RCC 7860 (cell line): ENCODE results near the gene MYLK.
A peak's percentile ranks its signal among the peaks of the same experiment; 100 is the strongest.
"Not testable (repeated sequence)": the region's sequence is repeated elsewhere in the genome, so short reads cannot be mapped to it uniquely, and the experiment has no call there.

ENCODE experiments used
- DNase-seq: peaks from one replicate; pipeline ENCODE4 v3.0.0-alpha.2; 2015; ENCODE audit warnings: low spot score
- FAIRE-seq: peaks from 2 replicates; lab custom pipeline; 2012; peaks lifted over from hg19 to GRCh38; lab: Jason Lieb, UNC

Gene MYLK, protein sequence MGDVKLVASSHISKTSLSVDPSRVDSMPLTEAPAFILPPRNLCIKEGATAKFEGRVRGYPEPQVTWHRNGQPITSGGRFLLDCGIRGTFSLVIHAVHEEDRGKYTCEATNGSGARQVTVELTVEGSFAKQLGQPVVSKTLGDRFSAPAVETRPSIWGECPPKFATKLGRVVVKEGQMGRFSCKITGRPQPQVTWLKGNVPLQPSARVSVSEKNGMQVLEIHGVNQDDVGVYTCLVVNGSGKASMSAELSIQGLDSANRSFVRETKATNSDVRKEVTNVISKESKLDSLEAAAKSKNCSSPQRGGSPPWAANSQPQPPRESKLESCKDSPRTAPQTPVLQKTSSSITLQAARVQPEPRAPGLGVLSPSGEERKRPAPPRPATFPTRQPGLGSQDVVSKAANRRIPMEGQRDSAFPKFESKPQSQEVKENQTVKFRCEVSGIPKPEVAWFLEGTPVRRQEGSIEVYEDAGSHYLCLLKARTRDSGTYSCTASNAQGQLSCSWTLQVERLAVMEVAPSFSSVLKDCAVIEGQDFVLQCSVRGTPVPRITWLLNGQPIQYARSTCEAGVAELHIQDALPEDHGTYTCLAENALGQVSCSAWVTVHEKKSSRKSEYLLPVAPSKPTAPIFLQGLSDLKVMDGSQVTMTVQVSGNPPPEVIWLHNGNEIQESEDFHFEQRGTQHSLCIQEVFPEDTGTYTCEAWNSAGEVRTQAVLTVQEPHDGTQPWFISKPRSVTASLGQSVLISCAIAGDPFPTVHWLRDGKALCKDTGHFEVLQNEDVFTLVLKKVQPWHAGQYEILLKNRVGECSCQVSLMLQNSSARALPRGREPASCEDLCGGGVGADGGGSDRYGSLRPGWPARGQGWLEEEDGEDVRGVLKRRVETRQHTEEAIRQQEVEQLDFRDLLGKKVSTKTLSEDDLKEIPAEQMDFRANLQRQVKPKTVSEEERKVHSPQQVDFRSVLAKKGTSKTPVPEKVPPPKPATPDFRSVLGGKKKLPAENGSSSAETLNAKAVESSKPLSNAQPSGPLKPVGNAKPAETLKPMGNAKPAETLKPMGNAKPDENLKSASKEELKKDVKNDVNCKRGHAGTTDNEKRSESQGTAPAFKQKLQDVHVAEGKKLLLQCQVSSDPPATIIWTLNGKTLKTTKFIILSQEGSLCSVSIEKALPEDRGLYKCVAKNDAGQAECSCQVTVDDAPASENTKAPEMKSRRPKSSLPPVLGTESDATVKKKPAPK (N-terminal part only)

DNA sequence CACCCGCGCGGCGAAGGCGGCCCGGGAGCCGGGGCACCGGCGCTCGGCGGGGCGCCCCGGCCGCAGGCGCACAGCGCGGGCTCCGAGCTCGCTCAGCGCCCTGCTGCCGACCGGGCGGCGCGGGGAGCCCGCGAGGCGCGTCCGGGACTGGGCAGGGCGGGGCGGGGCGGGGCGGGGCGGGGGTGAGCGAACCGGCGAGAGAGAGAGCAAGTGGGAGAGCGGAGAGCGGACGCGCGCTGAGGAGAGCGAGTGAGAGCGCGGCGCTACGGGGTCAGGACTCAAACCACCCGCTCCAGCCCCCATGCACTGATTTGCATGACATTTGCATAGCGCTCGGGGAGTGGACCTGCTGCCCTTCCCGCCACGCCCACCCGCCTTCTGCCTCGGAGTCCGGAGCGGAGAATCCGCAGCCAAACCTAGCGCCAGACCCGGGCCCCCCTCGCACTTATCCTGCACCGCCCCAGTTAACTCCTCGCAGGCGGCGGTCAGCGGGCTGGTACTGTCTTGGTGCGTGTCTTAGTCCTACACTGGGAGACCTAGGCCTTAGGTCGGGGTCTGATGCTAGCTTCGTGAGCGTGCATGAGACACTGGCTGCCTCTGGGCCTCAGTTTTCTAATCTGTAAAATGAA lies at the start of gene MYLK:
MYLK (minus strand) TSS at position 130 of the 629 bp plus-strand sequence. CDS start 90,491 bp downstream, outside the sequence.
- DNase-seq, result peak; percentile 78
- FAIRE-seq, result no peak

DNA sequence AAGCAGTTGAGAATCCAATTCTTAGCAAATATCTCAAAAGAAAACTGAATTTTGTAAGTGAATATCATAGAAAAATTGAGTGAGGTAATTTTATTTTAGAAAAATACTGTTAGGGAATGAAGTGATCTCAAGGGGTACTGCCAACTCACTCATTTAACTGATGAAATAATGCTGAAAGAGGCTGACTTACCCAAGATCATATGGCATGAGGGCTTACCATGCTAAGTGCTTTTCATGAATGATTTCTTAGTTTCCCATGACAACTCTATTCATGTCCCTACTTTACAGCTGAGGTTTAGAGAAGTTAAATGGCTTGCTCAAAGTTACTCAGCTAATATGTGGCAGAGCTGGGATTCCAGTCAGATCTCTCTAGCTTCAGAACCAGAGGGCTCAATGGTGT lies 46.3 kb upstream of the MYLK start:
- DNase-seq, result no peak
- no peak for FAIRE-seq

DNA sequence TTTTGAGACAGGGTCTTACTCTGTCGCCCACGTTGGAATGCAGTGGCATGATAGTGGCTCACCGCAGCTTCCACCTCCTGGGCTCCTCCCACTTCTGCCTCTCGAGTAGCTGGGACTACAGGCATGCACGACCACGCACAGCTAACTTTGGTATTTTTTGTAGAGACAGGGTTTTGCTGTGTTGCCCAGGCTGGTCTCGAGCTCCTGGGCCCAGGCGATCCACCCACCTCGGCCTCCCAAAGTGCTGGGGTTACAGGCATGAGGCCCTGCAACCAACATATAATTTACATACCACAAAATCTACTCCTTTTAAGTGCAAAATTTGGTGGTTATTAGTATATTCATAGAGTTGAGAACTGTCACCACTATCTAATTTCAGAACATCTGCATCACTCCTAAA lies 45.2 kb upstream of the MYLK start:
- DNase-seq (no peak), FAIRE-seq (no peak)

DNA sequence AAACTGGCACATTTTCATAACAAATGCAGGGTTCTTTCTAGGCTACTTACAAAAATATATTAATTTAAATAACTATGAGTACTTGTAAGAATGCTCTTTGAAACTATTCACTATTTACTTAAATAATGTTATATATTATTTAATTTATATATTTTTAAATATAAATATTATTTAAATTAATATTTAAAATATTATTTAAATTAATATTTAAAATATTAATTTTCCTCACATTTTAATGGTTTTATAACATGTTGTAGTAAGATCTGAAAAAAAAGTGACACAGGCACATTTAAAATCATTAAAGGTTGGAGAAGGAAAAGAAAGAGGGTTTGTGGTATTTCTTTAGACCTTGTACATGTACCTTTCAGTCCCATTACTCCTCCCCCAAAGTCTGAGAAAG lies 42.3 kb upstream of the MYLK start:
- FAIRE-seq (peak; percentile 85), DNase-seq (no peak)

DNA sequence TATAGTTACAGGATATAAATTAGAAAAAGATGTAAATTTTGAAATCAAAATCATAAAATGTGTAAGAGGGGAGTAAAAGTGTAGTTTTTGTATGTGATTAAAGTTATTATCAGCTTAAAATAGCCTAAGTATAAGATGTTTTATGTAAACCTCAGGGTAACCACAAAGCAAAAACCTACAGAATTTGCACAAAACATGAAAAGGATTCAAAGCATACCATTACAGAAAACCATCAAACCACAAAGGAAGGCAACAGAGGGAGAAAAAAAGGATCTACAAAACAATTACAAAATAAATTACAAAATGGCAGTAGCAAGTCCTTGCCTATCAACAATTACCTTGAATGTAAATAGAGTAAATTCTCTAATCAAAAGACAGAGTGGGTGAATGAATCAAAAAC lies 36.7 kb upstream of the MYLK start:
- DNase-seq, result no peak
- no peak for FAIRE-seq

DNA sequence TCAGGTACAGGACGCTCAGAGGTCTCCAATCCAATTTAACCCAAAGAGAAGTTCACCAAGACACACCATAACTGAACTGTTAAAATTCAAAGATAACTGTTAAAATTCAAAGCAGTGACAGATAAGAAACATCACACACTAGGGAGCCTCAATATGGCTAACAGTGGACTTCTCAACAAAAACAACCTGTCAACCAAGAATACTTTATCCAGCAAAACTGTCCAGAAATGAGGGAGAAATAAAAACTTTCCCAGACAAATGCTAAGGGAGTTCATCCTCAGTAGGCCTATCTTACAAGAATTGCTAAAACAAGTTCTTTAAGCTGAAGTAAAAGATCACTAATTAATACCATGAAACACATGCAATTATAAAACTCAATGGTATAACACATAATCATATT lies 36.3 kb upstream of the MYLK start:
- FAIRE-seq (no peak), DNase-seq (no peak)

DNA sequence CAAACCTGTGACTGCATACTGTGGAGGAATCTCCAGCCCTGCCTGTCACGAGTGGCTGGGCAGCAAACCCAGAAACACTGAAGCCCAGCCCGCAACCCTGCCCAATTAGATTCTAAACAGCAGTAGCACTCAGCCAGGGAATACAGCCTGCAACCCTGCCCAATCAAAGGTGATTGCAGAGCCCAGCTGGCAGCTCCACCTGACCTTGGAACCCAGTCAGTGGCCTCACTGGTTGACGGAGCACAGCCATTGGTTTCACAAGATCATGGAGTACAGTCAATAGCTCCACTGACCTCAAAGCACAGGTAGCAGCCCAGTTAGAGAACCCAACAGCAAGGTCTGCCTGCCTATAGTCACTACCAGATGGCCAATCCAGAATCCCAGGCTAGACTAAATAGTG lies 35.2 kb upstream of the MYLK start:
- FAIRE-seq (no peak), DNase-seq (no peak)

DNA sequence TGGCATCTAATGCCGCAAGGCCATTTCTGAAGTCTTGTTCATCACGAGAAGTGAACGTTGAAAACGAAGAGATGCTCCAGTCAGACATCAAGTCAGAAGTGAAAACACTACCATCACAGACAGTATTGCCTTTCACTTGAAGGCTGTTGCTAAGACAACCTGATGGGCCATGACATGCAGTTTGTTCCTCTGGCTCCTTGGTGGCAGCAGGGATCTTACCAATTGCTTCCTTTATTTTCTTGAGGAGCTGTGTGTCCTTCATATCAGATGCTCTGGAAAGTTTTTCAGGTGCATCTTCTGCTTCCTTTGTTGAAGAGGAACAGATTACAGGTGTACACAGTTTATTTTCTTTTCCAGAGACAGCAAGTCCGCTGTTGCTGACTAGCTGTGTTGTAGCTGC lies 30.7 kb upstream of the MYLK start:
- DNase-seq, result no peak
- no peak for FAIRE-seq

DNA sequence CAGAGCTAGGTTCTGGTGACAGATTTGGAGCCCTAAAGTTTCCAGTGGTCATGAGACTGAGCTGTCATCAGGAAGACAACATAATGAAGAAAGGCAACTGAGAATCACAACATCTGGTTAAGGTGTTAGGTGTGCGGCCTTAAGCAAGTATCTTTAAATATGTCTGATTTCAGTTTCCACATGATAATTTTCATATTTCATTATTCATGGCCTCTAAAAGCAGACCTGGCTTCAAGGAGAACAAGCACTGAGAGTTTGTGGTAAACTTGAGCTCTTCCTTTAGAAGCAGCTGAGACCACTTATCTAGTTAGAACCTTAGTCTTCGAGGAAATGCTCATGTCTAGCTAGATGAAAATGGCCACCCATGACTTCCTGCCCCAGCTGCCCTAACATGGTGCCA lies 25.7 kb upstream of the MYLK start:
- no peak for FAIRE-seq
- DNase-seq, result no peak

DNA sequence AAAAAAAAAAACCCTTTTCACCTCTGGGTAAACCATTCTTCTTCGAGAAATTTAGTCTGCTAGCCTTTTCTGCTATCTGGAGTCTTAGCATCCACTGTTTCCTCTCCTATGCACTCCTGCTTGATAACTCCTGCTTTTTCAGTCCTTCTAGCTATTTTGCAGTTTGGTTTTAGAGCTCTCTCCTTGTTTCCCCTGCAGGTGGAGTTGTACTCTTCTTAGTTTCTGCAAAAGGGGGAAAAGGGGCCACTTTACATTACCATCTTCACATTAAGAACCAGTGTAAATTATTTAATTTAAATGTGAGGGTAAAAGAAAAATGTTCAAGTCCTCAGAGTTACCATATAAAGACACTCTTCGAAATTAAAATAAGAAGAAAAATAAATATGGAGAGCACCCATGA lies 23.6 kb upstream of the MYLK start:
- FAIRE-seq, result no peak
- no peak for DNase-seq

DNA sequence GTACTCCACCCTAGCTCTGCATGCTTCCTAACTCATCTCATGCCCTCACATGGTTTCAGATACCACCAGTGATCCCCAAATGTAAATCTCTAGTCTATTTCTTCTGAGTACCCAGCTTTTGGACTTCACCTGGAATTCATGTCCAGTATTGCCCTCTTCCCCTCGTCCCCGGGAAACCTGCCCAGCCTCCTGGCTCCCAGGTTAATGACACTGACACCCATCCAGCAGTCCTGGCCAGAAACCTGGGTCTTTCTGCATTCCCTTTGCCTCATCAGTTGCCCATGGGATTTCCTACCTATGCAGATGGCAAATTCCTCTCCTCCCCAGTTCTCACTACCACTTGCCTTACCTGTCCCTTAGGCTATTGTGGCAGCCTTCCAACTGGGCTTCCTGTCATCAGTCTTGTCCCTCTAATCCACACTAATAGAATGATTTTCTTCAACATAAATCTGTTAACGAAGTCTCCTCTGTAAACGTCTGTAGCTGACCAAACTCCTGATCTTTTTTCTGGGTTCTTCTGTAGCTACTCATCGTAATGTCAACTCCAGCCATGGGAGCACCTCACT lies 15.3 kb upstream of the MYLK start:
- no peak for FAIRE-seq

DNA sequence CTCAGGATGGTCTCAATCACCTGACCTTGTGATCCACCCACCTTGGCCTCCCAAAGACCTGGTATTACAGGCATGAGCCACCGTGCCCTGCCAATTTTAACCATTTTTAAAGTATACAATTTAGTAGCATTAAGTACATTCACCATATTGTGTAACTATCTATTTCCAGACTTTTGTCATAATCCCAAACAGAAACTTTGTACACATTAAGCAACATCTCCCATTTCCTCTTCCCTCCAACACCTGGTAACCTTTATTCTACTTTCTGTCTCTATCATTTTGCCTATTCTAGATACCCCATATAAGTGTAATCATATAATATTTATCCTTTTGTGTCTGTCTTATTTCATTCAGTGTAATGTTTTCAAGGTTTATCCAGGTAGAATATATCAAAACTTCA lies 8.9 kb upstream of the MYLK start:
- DNase-seq (no peak), FAIRE-seq (no peak)

More for the DNA sequence above, 15.3 kb upstream of the MYLK start:
- no peak for DNase-seq

DNA sequence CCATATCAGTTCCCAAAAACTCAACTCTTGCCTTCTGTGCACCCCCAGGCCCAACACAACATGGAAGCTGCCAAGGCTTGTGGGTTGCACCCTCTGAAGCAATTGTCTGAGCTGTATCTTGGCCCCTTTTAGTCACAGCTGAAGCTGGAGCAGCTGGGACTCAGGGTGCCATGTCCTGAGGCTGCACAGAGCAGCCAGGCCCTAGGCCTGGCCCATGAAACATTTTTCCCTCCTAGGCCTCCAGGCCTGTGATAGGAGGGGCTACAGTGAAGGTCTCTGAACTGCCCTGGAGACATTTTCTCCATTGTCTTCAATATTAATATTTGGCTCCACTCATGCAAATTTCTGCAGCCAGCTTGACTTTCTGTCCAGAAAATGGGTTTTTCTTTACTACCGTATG lies 8.1 kb upstream of the MYLK start:
- no peak for DNase-seq
- FAIRE-seq, result no peak

DNA sequence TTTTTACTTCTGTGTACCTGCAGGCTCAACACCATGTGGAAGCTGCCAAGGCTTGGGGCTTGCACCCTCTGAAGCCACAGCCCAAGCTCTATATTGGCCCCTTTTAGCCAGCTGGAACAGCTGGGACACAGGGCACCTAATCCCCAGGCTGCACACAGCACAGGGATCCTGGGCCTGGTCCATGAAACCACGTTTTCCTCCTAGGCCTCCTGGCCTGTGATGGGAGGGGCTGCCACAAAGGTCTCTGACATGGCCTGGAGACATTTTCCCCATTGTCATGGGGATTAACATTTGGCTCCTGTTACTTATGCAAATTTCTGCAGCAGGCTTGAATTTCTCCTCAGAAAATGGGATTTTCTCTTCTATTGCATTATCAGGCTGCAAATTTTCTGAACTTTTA lies 6.9 kb upstream of the MYLK start:
- not testable (repeated sequence) for FAIRE-seq, DNase-seq

DNA sequence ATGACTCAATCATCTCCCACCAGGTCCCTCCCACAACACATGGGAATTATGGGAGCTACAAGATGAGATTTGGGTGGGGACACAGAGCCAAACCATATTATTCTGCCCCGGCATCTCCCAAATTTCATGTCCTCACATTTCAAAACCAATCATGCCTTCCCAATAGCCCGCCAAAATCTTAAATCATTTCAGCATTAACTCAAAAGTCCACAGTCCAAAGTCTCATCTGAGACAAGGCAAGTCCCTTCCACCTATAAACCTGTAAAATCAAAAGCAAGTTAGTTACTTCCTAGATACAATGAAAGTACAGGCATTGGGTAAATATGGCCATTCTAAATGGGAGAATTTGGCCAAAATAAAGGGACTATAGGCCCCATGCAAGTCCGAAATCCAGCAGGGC lies 6.0 kb upstream of the MYLK start:
- DNase-seq, FAIRE-seq: not testable (repeated sequence)

DNA sequence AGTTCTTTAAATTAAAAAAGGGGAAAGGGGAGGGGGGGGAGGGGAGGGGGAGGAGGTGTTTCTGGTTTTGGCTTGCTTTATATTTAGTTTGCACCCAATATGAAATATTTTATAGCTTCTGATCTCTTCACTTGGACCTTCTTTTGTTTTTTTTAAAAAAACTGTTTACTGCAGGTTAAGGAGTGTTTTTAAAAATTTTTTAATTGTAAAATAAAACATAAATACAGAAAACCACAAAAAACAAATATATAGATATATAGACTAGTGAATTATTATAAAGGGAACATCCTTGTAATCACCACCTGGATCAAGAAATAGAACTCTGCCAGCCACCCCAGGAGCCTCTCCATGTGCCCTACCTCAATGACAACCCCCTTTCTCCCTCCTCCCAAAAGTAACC lies 861 bp upstream of the MYLK start:
- FAIRE-seq (no peak), DNase-seq (no peak)

DNA sequence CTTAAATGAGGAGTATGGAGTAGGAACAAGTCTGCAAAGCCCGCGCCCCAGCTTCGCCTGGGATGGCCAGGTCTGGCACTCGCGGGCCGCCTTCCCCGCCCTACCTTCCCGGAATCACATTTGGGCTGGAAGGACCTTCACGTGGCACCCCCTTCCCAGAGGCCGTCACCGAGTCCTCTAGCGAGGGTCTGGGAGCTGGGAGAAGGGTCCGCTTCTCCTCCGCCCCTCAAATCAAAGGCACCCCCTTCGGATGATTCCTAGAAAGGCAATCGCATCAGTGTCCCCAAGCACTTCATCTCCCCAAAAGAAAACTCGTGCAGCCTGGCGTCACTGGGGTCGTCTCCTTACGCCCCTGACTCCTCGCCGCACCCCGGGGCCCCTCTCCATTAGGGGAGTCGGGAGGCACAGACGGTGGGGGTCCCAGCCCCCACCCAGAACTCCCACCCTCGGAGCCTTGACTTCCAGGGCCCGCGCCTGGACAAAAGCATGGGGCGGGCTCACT lies 380 bp downstream of the MYLK start:
- no peak for FAIRE-seq

DNA sequence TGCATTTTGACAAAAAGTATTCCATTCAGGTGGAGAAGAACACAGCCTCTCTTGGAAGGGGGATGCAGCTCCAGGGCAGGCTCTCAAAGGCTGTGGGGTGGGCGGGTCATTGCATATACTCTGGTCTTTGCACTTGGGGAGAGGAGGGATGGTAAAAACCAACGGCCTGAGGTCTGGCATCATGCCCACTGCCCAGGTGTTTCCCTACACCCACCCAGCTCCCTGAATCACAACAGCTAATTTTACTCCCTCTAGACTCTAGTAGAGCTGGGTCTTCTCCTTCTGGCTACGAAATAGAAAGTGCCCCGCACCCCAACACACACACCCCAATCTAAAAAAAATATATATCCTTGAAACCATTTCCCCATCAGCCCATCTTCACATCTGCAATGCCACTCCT lies 1.0 kb downstream of the MYLK start:
- FAIRE-seq (no peak), DNase-seq (no peak)

More for the DNA sequence above, 380 bp downstream of the MYLK start:
- DNase-seq, result no peak

DNA sequence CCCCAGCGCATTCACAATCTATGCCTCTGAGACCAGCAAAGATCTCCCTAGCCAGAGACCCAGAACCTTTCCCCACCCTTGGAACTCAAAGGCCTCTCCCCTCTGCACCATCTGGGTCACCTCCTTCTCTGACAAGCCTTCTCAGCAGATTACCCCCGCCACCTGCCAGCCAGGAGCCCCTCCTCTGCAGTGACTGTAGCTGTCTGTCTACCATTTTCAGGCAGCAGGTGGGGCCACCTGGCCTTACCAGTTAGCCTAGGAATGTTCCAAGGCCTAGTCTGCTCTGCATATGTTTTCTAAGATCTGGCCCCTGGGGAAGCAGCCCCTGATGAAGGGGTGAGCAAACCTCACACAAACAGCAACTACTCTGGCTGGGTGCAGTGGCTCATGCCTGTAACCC lies 2.4 kb downstream of the MYLK start:
- FAIRE-seq (no peak), DNase-seq (no peak)

DNA sequence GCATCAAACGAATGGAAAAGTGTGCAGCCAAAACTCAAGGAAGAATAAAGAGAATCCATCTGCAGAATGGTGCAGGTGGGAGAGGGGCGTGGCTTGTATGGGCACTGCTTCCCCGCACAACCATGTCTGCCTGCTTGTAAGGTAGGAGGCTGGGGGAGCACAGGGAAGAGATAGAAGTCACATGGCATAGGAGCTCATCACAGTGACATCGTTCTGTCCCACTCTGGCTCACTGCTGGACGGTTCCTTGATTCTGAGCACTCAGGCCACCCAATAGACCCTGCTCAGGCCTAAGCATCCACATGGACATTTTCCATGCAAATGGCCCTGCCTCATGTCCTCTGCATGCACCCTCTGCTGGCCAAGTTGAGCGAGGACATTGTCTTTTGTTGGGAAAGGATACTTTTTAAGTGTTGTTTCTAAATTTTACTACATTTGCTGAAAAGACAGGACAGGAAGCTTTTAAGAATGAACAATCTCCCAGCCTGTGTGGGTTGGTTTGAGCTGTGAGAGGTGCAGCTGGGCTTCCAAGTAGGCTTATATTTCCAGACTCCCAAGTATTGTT lies 3.1 kb downstream of the MYLK start:
- FAIRE-seq (no peak), DNase-seq (no peak)
